M059J (cell line): ENCODE measurements around the gene OTOP3. TPM values are rescaled to one million over a fixed set of nuclear protein-coding genes. Genes with fewer than 3 reads are reported as not detected.
"Not testable (repeated sequence)": the region's sequence is repeated elsewhere in the genome, so short reads cannot be mapped to it uniquely, and the experiment has no call there.

Source experiments
- DNase-seq: peaks from one replicate; pipeline ENCODE4 v3.0.0-alpha.2; 2012; ENCODE audit warnings: low read depth
- total RNA-seq: library from RNA; depleted of rRNA; stranded (reverse); fragments of >200 nt; shearing (Covaris generic); gene quantifications from 2 replicates; pipeline ENCODE4 v1.2.3, GENCODE V29; 2014; rRNA removed

The OTOP3 gene
- total RNA-seq: not detected in 2 replicates

- no peak for DNase-seq
Observed at GRCh38 chr17:74935585-74936469, at the start of gene OTOP3. Gene OTOP3 (plus strand): TSS chr17:74935898. CDS start chr17:74935922, 24 bp downstream.

GRCh38 chr17:74888469-74888868 lies 47.2 kb upstream of the OTOP3 start:
- DNase-seq: no peak

- DNase-seq: no peak
Observed at GRCh38 chr17:74890554-74890953, 45.1 kb upstream of the OTOP3 start.

GRCh38 chr17:74892013-74892841 lies 43.5 kb upstream of the OTOP3 start:
- no peak for DNase-seq

- no peak for DNase-seq
Observed at GRCh38 chr17:74892974-74893911, 42.5 kb upstream of the OTOP3 start, which contains the start of gene FADS6. Gene FADS6 (minus strand): TSS chr17:74893633. CDS start chr17:74893595, 38 bp downstream.

- DNase-seq: no peak
Observed at GRCh38 chr17:74893936-74894671, 41.6 kb upstream of the OTOP3 start.

GRCh38 chr17:74898376-74898946 lies 37.2 kb upstream of the OTOP3 start:
- DNase-seq: no peak

- no peak for DNase-seq
Observed at GRCh38 chr17:74900208-74900607, 35.5 kb upstream of the OTOP3 start.

GRCh38 chr17:74901353-74902135 lies 34.2 kb upstream of the OTOP3 start:
- DNase-seq: no peak

- no peak for DNase-seq
Observed at GRCh38 chr17:74903034-74903433, 32.7 kb upstream of the OTOP3 start.

GRCh38 chr17:74903671-74904070 lies 32.0 kb upstream of the OTOP3 start:
- no peak for DNase-seq

- DNase-seq: no peak
Observed at GRCh38 chr17:74904687-74905409, 30.9 kb upstream of the OTOP3 start.

GRCh38 chr17:74906214-74906793 lies 29.4 kb upstream of the OTOP3 start:
- not testable (repeated sequence) for DNase-seq

- no peak for DNase-seq
Observed at GRCh38 chr17:74907012-74907411, 28.7 kb upstream of the OTOP3 start.

- DNase-seq: not testable (repeated sequence)
Observed at GRCh38 chr17:74909097-74909496, 26.6 kb upstream of the OTOP3 start.

- DNase-seq: not testable (repeated sequence)
Observed at GRCh38 chr17:74911423-74911822, 24.3 kb upstream of the OTOP3 start.

GRCh38 chr17:74916136-74916850 lies 19.4 kb upstream of the OTOP3 start:
- no peak for DNase-seq

GRCh38 chr17:74916851-74917199 lies 18.9 kb upstream of the OTOP3 start:
- DNase-seq: no peak
